HG03558 (cell line): Measurements from ENCODE around the gene XKR3.
"Not testable (repeated sequence)": the region's sequence is repeated elsewhere in the genome, so short reads cannot be mapped to it uniquely, and the experiment has no call there.

Experiments
- ATAC-seq: cut with Tn5 transposase; IDR thresholded peaks from one replicate; pipeline ENCODE4 v1.9.1; 2021; ENCODE audit warnings: moderate number of reproducible peaks; ENCODE audit not compliant: unreplicated experiment; ENCODE audit errors: extremely low read depth

The XKR3 gene

DNA sequence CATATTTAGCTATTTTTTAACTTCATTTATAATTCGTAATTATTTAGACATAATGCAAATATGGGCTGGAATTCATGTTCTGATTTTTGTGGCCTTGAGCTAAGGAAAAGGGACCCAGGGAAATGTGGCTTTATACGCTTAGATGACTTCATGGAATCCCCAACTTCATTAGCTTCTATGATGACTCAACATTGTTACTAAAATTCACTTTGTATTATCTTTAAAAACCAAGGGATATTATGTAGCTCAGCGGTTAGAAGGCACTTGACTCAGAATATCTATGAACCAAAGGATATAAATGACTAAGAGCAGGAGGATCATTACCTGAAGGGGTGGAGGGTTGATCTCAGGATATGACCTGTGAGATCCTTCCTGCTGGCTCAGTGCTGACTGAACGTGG lies 64.8 kb downstream of the XKR3 start:
- not testable (repeated sequence) for ATAC-seq

GRCh38 chr22:16749282-16749681 lies 75.9 kb downstream of the XKR3 start:
- ATAC-seq, result not testable (repeated sequence)

DNA sequence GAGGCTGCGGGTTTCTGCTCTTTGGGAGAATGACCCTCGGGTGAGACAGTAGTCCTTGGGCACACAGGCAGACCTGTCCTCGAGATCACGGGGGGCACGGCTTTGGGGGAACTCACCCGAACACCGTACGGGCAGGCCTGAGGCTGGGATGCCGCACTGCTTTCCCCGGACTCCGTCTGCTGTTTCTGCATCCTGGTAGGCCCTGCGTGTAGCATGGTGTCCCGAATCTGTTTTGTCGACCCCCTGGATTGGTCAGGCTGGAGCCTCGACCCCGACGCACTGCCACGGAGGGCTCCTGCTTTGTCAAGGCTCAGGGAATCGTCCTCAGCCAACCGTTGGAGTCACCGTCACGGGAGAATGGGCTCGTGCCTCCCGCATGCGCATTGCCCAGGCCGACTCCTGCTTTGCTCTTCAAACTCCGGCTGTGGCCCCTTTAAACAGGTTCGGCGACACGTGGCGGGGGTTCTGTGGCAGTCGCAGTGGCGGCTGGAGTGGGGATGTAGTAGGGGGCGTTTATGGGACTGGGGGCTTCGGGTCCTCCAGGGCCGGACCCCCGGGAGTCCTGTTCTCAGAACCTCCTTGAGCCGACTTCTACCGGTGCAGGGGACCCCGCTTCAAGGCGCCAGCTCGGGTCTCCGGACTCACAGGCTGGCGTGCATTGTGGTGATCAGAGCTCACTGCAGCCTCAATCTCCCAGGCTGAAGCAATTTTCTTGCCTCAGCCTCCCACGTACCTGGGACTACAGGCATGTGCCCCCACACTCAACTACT lies 76.9 kb downstream of the XKR3 start:
- not testable (repeated sequence) for ATAC-seq

DNA sequence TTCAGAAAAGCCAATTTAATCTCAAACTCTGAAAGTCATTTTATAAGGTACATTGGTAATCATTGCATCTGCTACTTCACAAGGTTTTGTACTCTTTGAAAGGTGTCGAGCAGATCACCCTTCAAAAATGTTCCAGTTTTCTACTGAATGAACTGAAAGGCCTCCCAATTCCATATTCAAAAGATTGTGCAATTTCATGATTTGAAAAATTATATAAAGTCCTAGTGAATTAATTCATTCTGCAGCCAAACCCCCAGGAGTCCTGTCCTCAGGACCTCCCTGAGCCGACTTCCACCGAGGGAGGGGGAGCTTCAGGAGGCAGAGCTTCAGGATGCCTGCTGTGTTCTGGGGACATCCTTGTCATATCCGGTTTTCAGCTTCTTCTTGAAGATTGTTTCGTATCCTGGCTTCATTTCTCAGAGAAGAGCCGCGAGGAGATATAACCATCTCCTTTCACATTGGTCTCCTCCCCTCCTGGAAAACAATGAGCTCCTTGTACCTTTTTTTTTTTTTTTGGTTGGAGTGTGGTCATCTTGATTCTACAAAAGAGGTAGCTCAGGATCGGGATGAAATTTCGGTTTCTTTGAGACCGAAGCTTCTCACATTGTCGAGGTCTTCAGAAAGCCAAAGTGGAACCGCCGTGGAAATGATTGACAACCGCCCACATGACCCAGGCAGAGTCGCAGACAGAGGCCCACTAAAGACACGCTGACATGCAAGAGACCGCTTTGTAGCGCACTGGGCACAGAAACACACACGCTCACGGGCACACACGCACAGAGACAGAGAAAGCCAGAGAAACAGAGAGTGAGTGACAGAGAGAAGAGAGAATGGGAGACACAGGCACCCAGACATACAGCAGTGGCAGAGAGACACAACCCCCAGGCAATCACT lies 77.7 kb downstream of the XKR3 start:
- not testable (repeated sequence) for ATAC-seq

- not testable (repeated sequence) for ATAC-seq
These were observed 90.9 kb downstream of the XKR3 start for GRCh38 chr22:16734271-16734670.
